SK-N-SH (cell line): ENCODE results near the gene EP400. TPM values are rescaled to one million over a fixed set of nuclear protein-coding genes. Genes with fewer than 3 reads are reported as not detected.

Experiments
- CTCF ChIA-PET: fragments of 300-600, 350-600 bp; formaldehyde crosslinking; extraction: SDS; loops from one replicate; lab custom pipeline; 2021; lab: Yijun Ruan, JAX
- POLR2A ChIA-PET: fragments of 350-600 bp; sonication (Branson Sonifier 250); formaldehyde crosslinking; extraction: SDS; loops from one replicate; lab custom pipeline; 2020; ENCODE audit warnings: antibody characterized with exemption, inconsistent platforms; lab: Yijun Ruan, JAX
- DNase-seq: peaks from one replicate; pipeline ENCODE4 v3.0.0; 2012
- H2AFZ ChIP-seq: fragments of 200-600 bp; sonication (generic); 2 replicates; pipeline ENCODE4 v1.8.1; 2016; ENCODE audit warnings: antibody characterized with exemption, mild to moderate bottlenecking, low read depth
- H3F3A ChIP-seq: fragments of 200-600 bp; sonication (generic); replicated peaks from 2 replicates; pipeline ENCODE3; 2016; ENCODE audit warnings: antibody characterized with exemption, mild to moderate bottlenecking; ENCODE audit not compliant: insufficient read depth
- H3K27ac ChIP-seq, 2 experiments: fragments of 200-500 bp in 1 of 2; fragments of 200-600 bp in 1 of 2; sonication (Bioruptor generic) in 1 of 2; sonication (generic), shearing (Covaris generic) in 1 of 2; 2 replicates each; pipeline versions ENCODE4 v1.5.1 to v1.6.1; 2014 to 2016; ENCODE audit warnings: low read depth in 2 of 2, inconsistent platforms in 1 of 2, low read length in 1 of 2, mild to moderate bottlenecking in 1 of 2, mixed read lengths in 1 of 2
- H3K27me3 ChIP-seq: fragments of 200-600 bp; sonication (generic), shearing (Covaris generic); 2 replicates; pipeline ENCODE4 v1.6.1; 2016; ENCODE audit warnings: mixed run types; ENCODE audit not compliant: insufficient read depth
- H3K36me3 ChIP-seq, 2 experiments: fragments of 200-500 bp in 1 of 2; fragments of 200-600 bp in 1 of 2; sonication (Bioruptor generic) in 1 of 2; sonication (generic) in 1 of 2; replicated peaks in 1 of 2; 2 replicates each; pipeline versions ENCODE3 to v1.5.1; 2014 to 2016; ENCODE audit warnings: low read length in 1 of 2, mild to moderate bottlenecking in 1 of 2; ENCODE audit not compliant: insufficient read depth in 2 of 2, control insufficient read depth in 1 of 2
- H3K4me1 ChIP-seq, 2 experiments: fragments of 200-500 bp in 1 of 2; fragments of 200-600 bp in 1 of 2; sonication (Bioruptor generic) in 1 of 2; sonication (generic), shearing (Covaris generic) in 1 of 2; 2 replicates each; pipeline versions ENCODE4 v1.5.1 to v1.6.1; 2014 to 2016; ENCODE audit warnings: low read depth in 1 of 2, low read length in 1 of 2, mixed run types in 1 of 2; ENCODE audit not compliant: insufficient read depth in 2 of 2, control insufficient read depth in 1 of 2
- H3K4me2 ChIP-seq: fragments of 200-600 bp; sonication (generic), shearing (Covaris generic); 2 replicates; pipeline ENCODE4 v1.6.1; 2017; ENCODE audit warnings: mixed run types
- H3K4me3 ChIP-seq, 2 experiments: fragments of 200-500 bp in 1 of 2; fragments of 200-600 bp in 1 of 2; sonication (Bioruptor generic) in 1 of 2; sonication (generic), shearing (Covaris generic) in 1 of 2; 2 replicates each; pipeline versions ENCODE4 v1.5.1 to v1.8.1; 2014 to 2016; ENCODE audit warnings: low read depth in 2 of 2, inconsistent platforms in 1 of 2, low read length in 1 of 2, mild to moderate bottlenecking in 1 of 2, mixed read lengths in 1 of 2, moderate library complexity in 1 of 2
- H3K79me2 ChIP-seq: fragments of 200-600 bp; sonication (generic); 2 replicates; pipeline ENCODE4 v1.8.1; 2017; ENCODE audit warnings: mild to moderate bottlenecking; ENCODE audit not compliant: insufficient read depth
- H3K9ac ChIP-seq: fragments of 200-600 bp; sonication (generic); 2 replicates; pipeline ENCODE4 v1.6.1; 2017; ENCODE audit warnings: mixed run types
- H3K9me2 ChIP-seq: fragments of 200-600 bp; sonication (generic); 2 replicates; pipeline ENCODE4 v1.6.1; 2017; ENCODE audit warnings: mixed run types
- H3K9me3 ChIP-seq: fragments of 200-600 bp; sonication (generic); 2 replicates; pipeline ENCODE4 v1.6.1; 2017; ENCODE audit warnings: mixed run types, mild to moderate bottlenecking, moderate library complexity
- H4K20me1 ChIP-seq: fragments of 200-600 bp; sonication (generic); 2 replicates; pipeline ENCODE4 v1.6.1; 2017; ENCODE audit warnings: mild to moderate bottlenecking, mixed run types; ENCODE audit not compliant: insufficient read depth
- CHD2 ChIP-seq: fragments of 150-350 bp; IDR thresholded peaks from 2 replicates; pipeline ENCODE4 v1.6.1; 2018; ENCODE audit warnings: low read length; ENCODE audit not compliant: partially characterized antibody
- ELF1 ChIP-seq: IDR thresholded peaks from 2 replicates; pipeline ENCODE4 v1.4.0; 2012
- EP300 ChIP-seq, 2 experiments: IDR thresholded peaks; 2 replicates each; pipeline versions ENCODE4 v1.4.0 to v1.6.1; 2012; ENCODE audit warnings: borderline replicate concordance in 1 of 2, low read depth in 1 of 2, low read length in 1 of 2
- EZH2phosphoT487 ChIP-seq: fragments of 200-600 bp; sonication (generic); IDR thresholded peaks from 2 replicates; pipeline ENCODE4 v1.6.1; 2017; ENCODE audit warnings: low read depth, mixed run types, mild to moderate bottlenecking, antibody characterized with exemption, moderate library complexity, borderline replicate concordance
- FOSL2 ChIP-seq: IDR thresholded peaks from 2 replicates; pipeline ENCODE4 v1.4.0; 2012; ENCODE audit warnings: low read depth, mild to moderate bottlenecking, moderate library complexity, borderline replicate concordance
- FOXM1 ChIP-seq: IDR thresholded peaks from 2 replicates; pipeline ENCODE4 v1.4.0; 2012; ENCODE audit warnings: low read depth, mild to moderate bottlenecking
- GABPA ChIP-seq: IDR thresholded peaks from 2 replicates; pipeline ENCODE4 v1.4.0; 2012; ENCODE audit warnings: low read depth, mild to moderate bottlenecking
- GATA2 ChIP-seq: sonication (generic); formaldehyde crosslinking; IDR thresholded peaks from 2 replicates; pipeline ENCODE4 v1.5.0; 2020; ENCODE audit warnings: mild to moderate bottlenecking, missing genetic modification reagents
- JUND ChIP-seq: IDR thresholded peaks from 2 replicates; pipeline ENCODE4 v1.4.0; 2012
- MEF2A ChIP-seq: IDR thresholded peaks from 2 replicates; pipeline ENCODE4 v1.4.0; 2012; ENCODE audit warnings: low read depth, borderline replicate concordance
- NFIC ChIP-seq: IDR thresholded peaks from 2 replicates; pipeline ENCODE4 v1.4.0; 2012; ENCODE audit warnings: borderline replicate concordance
- POLR2AphosphoS5 ChIP-seq: IDR thresholded peaks from 2 replicates; pipeline ENCODE4 v1.6.1; 2012; ENCODE audit warnings: low read depth, low read length
- RAD21 ChIP-seq: IDR thresholded peaks from 2 replicates; pipeline ENCODE4 v1.6.1; 2012; ENCODE audit warnings: mild to moderate bottlenecking, low read length
- RFX5 ChIP-seq: IDR thresholded peaks from 2 replicates; pipeline ENCODE4 v1.6.1; 2012; ENCODE audit warnings: mild to moderate bottlenecking, improper control_type of control experiment, low read length
- RXRA ChIP-seq: IDR thresholded peaks from 2 replicates; pipeline ENCODE4 v1.4.0; 2012; ENCODE audit warnings: low read depth, mild to moderate bottlenecking, borderline replicate concordance
- SIN3A ChIP-seq: IDR thresholded peaks from 2 replicates; pipeline ENCODE4 v1.6.1; 2012; ENCODE audit warnings: low read depth, mild to moderate bottlenecking, low read length, moderate library complexity, borderline replicate concordance
- SMC3 ChIP-seq: IDR thresholded peaks from 2 replicates; pipeline ENCODE4 v1.6.1; 2012; ENCODE audit warnings: low read depth, low read length, improper control_type of control experiment
- TCF12 ChIP-seq: IDR thresholded peaks from 2 replicates; pipeline ENCODE4 v1.4.0; 2012
- WGBS: methylation state at CpG from one replicate; pipeline ENCODE4 v1.1.6; 2017; ENCODE audit warnings: low lambda C conversion rate; 5-methylcytosine and 5-hydroxymethylcytosine counted together
- polyA plus RNA-seq, 3 experiments: library from polyadenylated mRNA; depleted of rRNA; stranded (reverse); fragments of >200 nt; gene quantifications; 2 replicates each; pipeline ENCODE4 v1.2.3, GENCODE V29; 2012
- TF ChIP-seq, protein P1 (sequence below): IDR thresholded peaks from 2 replicates; pipeline ENCODE4 v1.4.0; 2012; ENCODE audit warnings: low read depth, borderline replicate concordance
- TF ChIP-seq, protein P2 (sequence below): fragments of 150-350 bp; IDR thresholded peaks from 2 replicates; pipeline ENCODE4 v1.6.1; 2016; ENCODE audit warnings: mild to moderate bottlenecking, low read depth, low read length
- TF ChIP-seq, protein P3 (sequence below): IDR thresholded peaks from 2 replicates; pipeline ENCODE4 v1.6.1; 2012; ENCODE audit warnings: mild to moderate bottlenecking, low read depth, low read length, moderate library complexity
- TF ChIP-seq, protein P4 (sequence below): fragments of 200-600 bp; sonication (generic); IDR thresholded peaks from 2 replicates; pipeline ENCODE4 v1.6.1; 2017; ENCODE audit warnings: antibody characterized with exemption, mild to moderate bottlenecking, moderate library complexity
- TF ChIP-seq, protein P5 (sequence below): fragments of 150-350 bp; IDR thresholded peaks from 2 replicates; pipeline ENCODE4 v1.6.1; 2017; ENCODE audit warnings: antibody characterized with exemption, low read length, low read depth, borderline replicate concordance

EP400 gene
- polyA plus RNA-seq, 1 of the 3 experiments (the other 2 are of a cell fraction): 7.0 TPM

DNA sequence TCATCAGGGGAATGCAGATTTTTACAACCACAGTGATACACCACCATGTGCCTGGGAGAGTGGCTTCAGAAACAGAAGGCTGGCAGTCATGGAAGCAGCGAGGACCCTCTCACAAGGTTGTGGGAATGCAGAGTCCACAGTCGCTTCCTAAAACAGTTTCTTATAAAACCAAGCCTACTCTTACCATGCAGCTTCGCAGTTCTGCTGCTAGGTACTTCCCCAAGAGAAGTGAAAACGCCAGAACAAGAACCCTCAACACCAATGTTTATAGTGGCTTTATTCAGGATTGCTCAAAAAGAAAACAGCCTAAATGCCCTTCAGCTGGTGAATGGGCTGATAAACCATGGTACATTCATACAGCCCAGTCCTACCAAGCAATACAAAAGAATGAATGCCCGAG is 107.2 kb downstream of the EP400 start (continued):
- no peak for TF ChIP-seq EP300 (IDR thresholded peaks at IDR 0.05; ENCODE audit: borderline replicate concordance in 1 of 2, low read depth in 1 of 2, low read length in 1 of 2)
- TF ChIP-seq RAD21: no peak
- no peak for TF ChIP-seq GABPA
- no peak for TF ChIP-seq FOSL2
- no peak for TF ChIP-seq FOXM1
- no peak for TF ChIP-seq EZH2phosphoT487
- no peak for TF ChIP-seq RXRA

DNA sequence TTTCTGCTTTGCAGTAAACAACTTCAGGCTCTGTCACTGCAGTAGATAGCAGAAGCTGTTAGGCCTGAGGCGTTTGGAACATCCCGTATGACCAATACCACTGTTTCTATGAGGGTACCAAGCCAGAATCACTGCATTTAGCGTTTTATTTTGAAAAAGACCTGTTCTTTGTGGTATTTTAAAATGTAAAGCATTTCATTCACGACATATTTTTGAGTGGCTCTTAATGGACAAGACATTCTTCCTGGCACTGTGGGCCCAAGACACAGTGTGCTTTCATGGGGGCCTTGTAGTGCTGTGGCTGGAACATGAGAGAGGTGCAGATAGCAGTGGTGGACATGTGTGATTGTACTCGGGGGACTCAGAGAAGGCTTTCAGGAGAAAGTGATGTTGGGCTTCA is 107.9 kb downstream of the EP400 start:
- H3K4me2 ChIP-seq: no peak overlapping the region
- H3K79me2 ChIP-seq: no peaks in the 10 kb centered on the region
- no peaks in the 10 kb centered on the region for H3K27me3 ChIP-seq
- no peak overlapping the region for H2AFZ ChIP-seq
- TF ChIP-seq MEF2A: no peak
- TF ChIP-seq, protein P1, sequence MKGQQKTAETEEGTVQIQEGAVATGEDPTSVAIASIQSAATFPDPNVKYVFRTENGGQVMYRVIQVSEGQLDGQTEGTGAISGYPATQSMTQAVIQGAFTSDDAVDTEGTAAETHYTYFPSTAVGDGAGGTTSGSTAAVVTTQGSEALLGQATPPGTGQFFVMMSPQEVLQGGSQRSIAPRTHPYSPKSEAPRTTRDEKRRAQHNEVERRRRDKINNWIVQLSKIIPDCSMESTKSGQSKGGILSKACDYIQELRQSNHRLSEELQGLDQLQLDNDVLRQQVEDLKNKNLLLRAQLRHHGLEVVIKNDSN: no peak
- TF ChIP-seq CHD2: no peak
- TF ChIP-seq, protein P2, sequence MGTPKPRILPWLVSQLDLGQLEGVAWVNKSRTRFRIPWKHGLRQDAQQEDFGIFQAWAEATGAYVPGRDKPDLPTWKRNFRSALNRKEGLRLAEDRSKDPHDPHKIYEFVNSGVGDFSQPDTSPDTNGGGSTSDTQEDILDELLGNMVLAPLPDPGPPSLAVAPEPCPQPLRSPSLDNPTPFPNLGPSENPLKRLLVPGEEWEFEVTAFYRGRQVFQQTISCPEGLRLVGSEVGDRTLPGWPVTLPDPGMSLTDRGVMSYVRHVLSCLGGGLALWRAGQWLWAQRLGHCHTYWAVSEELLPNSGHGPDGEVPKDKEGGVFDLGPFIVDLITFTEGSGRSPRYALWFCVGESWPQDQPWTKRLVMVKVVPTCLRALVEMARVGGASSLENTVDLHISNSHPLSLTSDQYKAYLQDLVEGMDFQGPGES: no peak
- no peak for TF ChIP-seq JUND
- TF ChIP-seq FOXM1: no peak
- no peak for TF ChIP-seq RXRA
- TF ChIP-seq, protein P3, sequence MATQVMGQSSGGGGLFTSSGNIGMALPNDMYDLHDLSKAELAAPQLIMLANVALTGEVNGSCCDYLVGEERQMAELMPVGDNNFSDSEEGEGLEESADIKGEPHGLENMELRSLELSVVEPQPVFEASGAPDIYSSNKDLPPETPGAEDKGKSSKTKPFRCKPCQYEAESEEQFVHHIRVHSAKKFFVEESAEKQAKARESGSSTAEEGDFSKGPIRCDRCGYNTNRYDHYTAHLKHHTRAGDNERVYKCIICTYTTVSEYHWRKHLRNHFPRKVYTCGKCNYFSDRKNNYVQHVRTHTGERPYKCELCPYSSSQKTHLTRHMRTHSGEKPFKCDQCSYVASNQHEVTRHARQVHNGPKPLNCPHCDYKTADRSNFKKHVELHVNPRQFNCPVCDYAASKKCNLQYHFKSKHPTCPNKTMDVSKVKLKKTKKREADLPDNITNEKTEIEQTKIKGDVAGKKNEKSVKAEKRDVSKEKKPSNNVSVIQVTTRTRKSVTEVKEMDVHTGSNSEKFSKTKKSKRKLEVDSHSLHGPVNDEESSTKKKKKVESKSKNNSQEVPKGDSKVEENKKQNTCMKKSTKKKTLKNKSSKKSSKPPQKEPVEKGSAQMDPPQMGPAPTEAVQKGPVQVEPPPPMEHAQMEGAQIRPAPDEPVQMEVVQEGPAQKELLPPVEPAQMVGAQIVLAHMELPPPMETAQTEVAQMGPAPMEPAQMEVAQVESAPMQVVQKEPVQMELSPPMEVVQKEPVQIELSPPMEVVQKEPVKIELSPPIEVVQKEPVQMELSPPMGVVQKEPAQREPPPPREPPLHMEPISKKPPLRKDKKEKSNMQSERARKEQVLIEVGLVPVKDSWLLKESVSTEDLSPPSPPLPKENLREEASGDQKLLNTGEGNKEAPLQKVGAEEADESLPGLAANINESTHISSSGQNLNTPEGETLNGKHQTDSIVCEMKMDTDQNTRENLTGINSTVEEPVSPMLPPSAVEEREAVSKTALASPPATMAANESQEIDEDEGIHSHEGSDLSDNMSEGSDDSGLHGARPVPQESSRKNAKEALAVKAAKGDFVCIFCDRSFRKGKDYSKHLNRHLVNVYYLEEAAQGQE: no peak
- no peak for TF ChIP-seq NFIC
- no peak for TF ChIP-seq FOSL2
- TF ChIP-seq ELF1: no peak
- no peak for TF ChIP-seq RFX5
- TF ChIP-seq GABPA: no peak
- TF ChIP-seq GATA2 (CRISPR knock-in tag): no peak
- no peak for TF ChIP-seq SMC3
- TF ChIP-seq, protein P4, sequence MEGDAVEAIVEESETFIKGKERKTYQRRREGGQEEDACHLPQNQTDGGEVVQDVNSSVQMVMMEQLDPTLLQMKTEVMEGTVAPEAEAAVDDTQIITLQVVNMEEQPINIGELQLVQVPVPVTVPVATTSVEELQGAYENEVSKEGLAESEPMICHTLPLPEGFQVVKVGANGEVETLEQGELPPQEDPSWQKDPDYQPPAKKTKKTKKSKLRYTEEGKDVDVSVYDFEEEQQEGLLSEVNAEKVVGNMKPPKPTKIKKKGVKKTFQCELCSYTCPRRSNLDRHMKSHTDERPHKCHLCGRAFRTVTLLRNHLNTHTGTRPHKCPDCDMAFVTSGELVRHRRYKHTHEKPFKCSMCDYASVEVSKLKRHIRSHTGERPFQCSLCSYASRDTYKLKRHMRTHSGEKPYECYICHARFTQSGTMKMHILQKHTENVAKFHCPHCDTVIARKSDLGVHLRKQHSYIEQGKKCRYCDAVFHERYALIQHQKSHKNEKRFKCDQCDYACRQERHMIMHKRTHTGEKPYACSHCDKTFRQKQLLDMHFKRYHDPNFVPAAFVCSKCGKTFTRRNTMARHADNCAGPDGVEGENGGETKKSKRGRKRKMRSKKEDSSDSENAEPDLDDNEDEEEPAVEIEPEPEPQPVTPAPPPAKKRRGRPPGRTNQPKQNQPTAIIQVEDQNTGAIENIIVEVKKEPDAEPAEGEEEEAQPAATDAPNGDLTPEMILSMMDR: no peak
- TF ChIP-seq POLR2AphosphoS5: no peak
- no peak for TF ChIP-seq SIN3A
- TF ChIP-seq, protein P5, sequence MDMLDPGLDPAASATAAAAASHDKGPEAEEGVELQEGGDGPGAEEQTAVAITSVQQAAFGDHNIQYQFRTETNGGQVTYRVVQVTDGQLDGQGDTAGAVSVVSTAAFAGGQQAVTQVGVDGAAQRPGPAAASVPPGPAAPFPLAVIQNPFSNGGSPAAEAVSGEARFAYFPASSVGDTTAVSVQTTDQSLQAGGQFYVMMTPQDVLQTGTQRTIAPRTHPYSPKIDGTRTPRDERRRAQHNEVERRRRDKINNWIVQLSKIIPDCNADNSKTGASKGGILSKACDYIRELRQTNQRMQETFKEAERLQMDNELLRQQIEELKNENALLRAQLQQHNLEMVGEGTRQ: no peak
- no peak for TF ChIP-seq TCF12
- H3K9me2 ChIP-seq: no peaks in the 10 kb centered on the region
- ChIA-PET POLR2A (no interaction called here), CTCF (interaction anchor here (1.4 kb wide), 1 partner anchor 12 kb away, joined by 4 read pairs; no protein-coding TSS in a partner anchor)
- DNase-seq: no peak
- peaks cover 42 to 55% of the 10 kb centered on the region in 2 experiments for H3K36me3 ChIP-seq
- no peaks in the 10 kb centered on the region for H3K9me3 ChIP-seq
- no peak overlapping the region for H3K27ac ChIP-seq
- no peak overlapping the region for H3K4me3 ChIP-seq
- no peaks in the 10 kb centered on the region for H4K20me1 ChIP-seq
- no peaks in the 10 kb centered on the region for H3K4me1 ChIP-seq
- WGBS: 94% methylated on average over 5 of the region's 5 CpGs
- no peaks in the 10 kb centered on the region for H3F3A ChIP-seq
- no peak overlapping the region for H3K9ac ChIP-seq
